CD4-positive, alpha-beta T cell (primary cell): ENCODE measurements around the gene TNFAIP2. TPM values are rescaled to one million over a fixed set of nuclear protein-coding genes. Genes with fewer than 3 reads are reported as not detected.

Experiments used
- ATAC-seq: fragments of 200-7000 bp; cut with Tn5 transposase; one replicate; pipeline ENCODE4 v1.10.0; 2022; ENCODE audit warnings: mild to moderate bottlenecking; ENCODE audit not compliant: poor library complexity
- CTCF ChIA-PET: fragments of 350-600 bp; sonication (Branson Sonifier 250); formaldehyde crosslinking; loops from one replicate; lab custom pipeline; 2021; ENCODE audit warnings: antibody characterized with exemption, inconsistent platforms; lab: Charles Lee
- POLR2A ChIA-PET: fragments of 350-600 bp; sonication (Branson Sonifier 250); formaldehyde crosslinking; loops from one replicate; lab custom pipeline; 2021; ENCODE audit warnings: antibody characterized with exemption, inconsistent platforms; lab: Charles Lee
- DNase-seq, 14 experiments: peaks; one replicate each; pipeline ENCODE4 v3.0.0-alpha.2; 2013 to 2020; ENCODE audit warnings: mixed read lengths in 2 of 14
- H3K27ac ChIP-seq, 2 donors: one replicate each; pipeline versions ENCODE4 v1.5.1 to v1.7.0; 2013; ENCODE audit warnings: low read length in 2 of 2, low read depth in 1 of 2, mild to moderate bottlenecking in 1 of 2
- H3K27me3 ChIP-seq, 2 experiments: 1 replicate in 1 of 2; 2 replicates in 1 of 2; pipeline versions ENCODE4 v1.6.1 to v1.7.0; 2013; ENCODE audit warnings: low read length in 2 of 2, control low read depth in 1 of 2, mild to moderate bottlenecking in 1 of 2, moderate library complexity in 1 of 2; ENCODE audit not compliant: insufficient read depth in 2 of 2, control insufficient read depth in 1 of 2
- H3K36me3 ChIP-seq: one replicate; pipeline ENCODE4 v1.6.1; 2013; ENCODE audit warnings: low read length, control low read depth; ENCODE audit not compliant: insufficient read depth
- H3K4me1 ChIP-seq: one replicate; pipeline ENCODE4 v1.6.1; 2013; ENCODE audit warnings: low read length, control low read depth; ENCODE audit not compliant: insufficient read depth
- H3K4me3 ChIP-seq: one replicate; pipeline ENCODE4 v1.5.1; 2013; ENCODE audit warnings: mild to moderate bottlenecking, low read length, moderate library complexity
- H3K9me3 ChIP-seq, 2 experiments: 1 replicate in 1 of 2; 2 replicates in 1 of 2; pipeline versions ENCODE4 v1.6.1 to v1.7.0; 2013; ENCODE audit warnings: low read length in 2 of 2, mild to moderate bottlenecking in 2 of 2, control low read depth in 1 of 2, moderate library complexity in 1 of 2; ENCODE audit not compliant: control insufficient read depth in 1 of 2, insufficient read depth in 1 of 2
- H3K27ac Mint-ChIP-seq: one replicate; pipeline ENCODE4 v1.8.0; 2020; ENCODE audit warnings: mixed read lengths
- H3K27me3 Mint-ChIP-seq: one replicate; pipeline ENCODE4 v1.8.0; 2021; ENCODE audit warnings: mixed read lengths
- H3K36me3 Mint-ChIP-seq: one replicate; pipeline ENCODE4 v1.8.0; 2021; ENCODE audit warnings: low read depth, mixed read lengths
- H3K4me1 Mint-ChIP-seq: one replicate; pipeline ENCODE4 v1.8.0; 2021; ENCODE audit warnings: low read depth, mixed read lengths
- H3K4me3 Mint-ChIP-seq: one replicate; pipeline ENCODE4 v1.8.0; 2020; ENCODE audit warnings: mild to moderate bottlenecking, mixed read lengths
- H3K9me3 Mint-ChIP-seq: one replicate; pipeline ENCODE4 v1.8.0; 2020; ENCODE audit warnings: mixed read lengths
- intact Hi-C, 2 experiments: fragments of 100-400 bp; cut with DNase I in 1 of 2; cut with micrococcal nuclease in 1 of 2; formaldehyde crosslinking; loops; one replicate each; pipeline versions ENCODE4 v1.15.1 to v1.9.0; 2023 to 2025; cut with DNase I, micrococcal nuclease
- total RNA-seq, 174 experiments: library from RNA in 2 of 174; stranded (reverse) in 2 of 174; gene quantifications; one replicate each; pipeline ENCODE4 v1.2.3 and lab custom pipeline; 2021 to 2026
- TF ChIP-seq, protein P1 (sequence below): fragments of 200-600 bp; IDR thresholded peaks from one replicate; pipeline ENCODE4 v1.8.0; 2022; ENCODE audit warnings: antibody characterized with exemption, mild to moderate bottlenecking

Gene TNFAIP2
- total RNA-seq, 2 experiments from 2014 or later, result 4.4 to 6.1 TPM

DNA sequence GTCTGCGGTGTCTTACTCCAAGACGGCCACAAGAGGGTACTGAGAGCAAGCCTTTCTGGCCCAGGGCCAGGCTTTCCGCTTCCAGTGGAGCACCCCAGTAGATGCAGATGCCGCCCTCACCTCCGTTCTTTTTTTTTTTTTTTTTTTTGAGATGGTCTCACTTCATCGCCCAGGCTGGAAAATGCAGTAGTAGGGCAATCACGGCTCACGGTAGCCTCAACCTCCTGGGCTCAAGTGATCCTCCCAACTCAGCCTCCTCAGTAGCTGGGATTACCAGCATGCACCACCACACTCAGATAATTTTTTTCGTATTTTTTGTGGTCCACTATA lies 44.9 kb upstream of the TNFAIP2 start:
- Histone ChIP-seq H3K27me3 (no peaks in the 10 kb centered on the region), H3K36me3 (no peaks in the 10 kb centered on the region), H3K4me3 (no peak overlapping the region), H3K9me3 (peaks cover 0 to 9% of the 10 kb centered on the region in 2 experiments), H3K27ac (no peak overlapping the region), H3K4me1 (peaks cover 23% of the 10 kb centered on the region)
- peak; percentile 64 to 91 (median 74) for DNase-seq
- no peaks in the 10 kb centered on the region for H3K9me3 Mint-ChIP-seq
- intact Hi-C loops, result loop anchor here in 1 of 2 experiments (5.0 kb wide), 2 partner anchors 214 to 386 kb away; no protein-coding TSS in a partner anchor
- no peaks in the 10 kb centered on the region for H3K36me3 Mint-ChIP-seq
- TF ChIP-seq, protein P1, sequence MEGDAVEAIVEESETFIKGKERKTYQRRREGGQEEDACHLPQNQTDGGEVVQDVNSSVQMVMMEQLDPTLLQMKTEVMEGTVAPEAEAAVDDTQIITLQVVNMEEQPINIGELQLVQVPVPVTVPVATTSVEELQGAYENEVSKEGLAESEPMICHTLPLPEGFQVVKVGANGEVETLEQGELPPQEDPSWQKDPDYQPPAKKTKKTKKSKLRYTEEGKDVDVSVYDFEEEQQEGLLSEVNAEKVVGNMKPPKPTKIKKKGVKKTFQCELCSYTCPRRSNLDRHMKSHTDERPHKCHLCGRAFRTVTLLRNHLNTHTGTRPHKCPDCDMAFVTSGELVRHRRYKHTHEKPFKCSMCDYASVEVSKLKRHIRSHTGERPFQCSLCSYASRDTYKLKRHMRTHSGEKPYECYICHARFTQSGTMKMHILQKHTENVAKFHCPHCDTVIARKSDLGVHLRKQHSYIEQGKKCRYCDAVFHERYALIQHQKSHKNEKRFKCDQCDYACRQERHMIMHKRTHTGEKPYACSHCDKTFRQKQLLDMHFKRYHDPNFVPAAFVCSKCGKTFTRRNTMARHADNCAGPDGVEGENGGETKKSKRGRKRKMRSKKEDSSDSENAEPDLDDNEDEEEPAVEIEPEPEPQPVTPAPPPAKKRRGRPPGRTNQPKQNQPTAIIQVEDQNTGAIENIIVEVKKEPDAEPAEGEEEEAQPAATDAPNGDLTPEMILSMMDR, result peak; percentile 71
- peak overlapping the region; percentile 27 for H3K4me3 Mint-ChIP-seq
- no peaks in the 10 kb centered on the region for H3K4me1 Mint-ChIP-seq
- ATAC-seq, result peak; percentile 88
- CTCF ChIA-PET, result interaction anchor here (0.7 kb wide), 1 partner anchor 437 kb away, joined by 5 read pairs; no protein-coding TSS in a partner anchor
- no peak overlapping the region for H3K27ac Mint-ChIP-seq
- POLR2A ChIA-PET, result no interaction called here
- peaks cover 6% of the 10 kb centered on the region for H3K27me3 Mint-ChIP-seq

DNA sequence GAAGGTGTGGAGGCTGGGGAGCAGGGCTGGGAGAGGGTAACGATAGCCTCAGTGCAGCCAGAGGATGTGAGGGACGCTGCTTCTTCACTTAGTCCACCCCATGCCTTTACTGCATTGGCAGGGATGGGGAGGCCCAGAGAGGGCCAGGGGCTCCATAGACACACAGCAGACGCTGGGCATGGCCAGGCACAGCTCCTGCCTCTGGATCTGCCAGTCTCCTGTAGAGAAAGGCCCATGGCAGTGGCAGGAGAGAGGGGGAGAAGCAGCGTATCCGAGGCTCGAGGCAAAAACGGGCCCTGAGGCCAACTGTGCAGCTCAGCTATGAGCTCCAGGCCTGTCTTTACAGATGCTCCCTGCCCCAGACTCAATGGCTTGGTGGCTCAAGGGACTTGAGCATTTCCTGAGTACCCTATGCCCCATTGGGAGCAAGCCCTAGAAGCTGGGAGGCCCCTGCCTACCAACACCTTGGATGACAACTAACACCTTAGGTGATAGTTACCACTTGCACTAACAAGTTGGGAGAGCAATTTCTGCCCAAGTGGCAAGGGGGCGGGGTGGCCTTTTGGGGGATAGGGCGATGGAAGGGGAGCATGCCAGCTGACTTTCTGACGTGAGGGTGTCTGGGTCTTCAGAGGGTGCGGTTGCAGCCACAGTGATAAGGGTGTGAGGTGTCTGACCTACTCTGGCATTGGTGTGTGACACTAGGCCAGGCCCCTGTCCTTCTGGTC lies 44.2 kb upstream of the TNFAIP2 start:
- H3K9me3 ChIP-seq, result peaks cover 0 to 5% of the 10 kb centered on the region in 2 experiments
- ChIA-PET CTCF (interaction anchor here (0.7 kb wide), 1 partner anchor 436 kb away, joined by 5 read pairs; no protein-coding TSS in a partner anchor), POLR2A (interaction anchor here (0.5 kb wide), 1 partner anchor 304 kb away, joined by 4 read pairs; no protein-coding TSS in a partner anchor)
- peaks cover 23% of the 10 kb centered on the region for H3K4me1 ChIP-seq
- H3K27ac ChIP-seq, result no peak overlapping the region
- H3K27me3 Mint-ChIP-seq, result peaks cover 6% of the 10 kb centered on the region
- DNase-seq (no peak), ATAC-seq (no peak)
- H3K9me3 Mint-ChIP-seq, result no peaks in the 10 kb centered on the region
- no peaks in the 10 kb centered on the region for H3K36me3 ChIP-seq
- H3K4me3 Mint-ChIP-seq, result no peak overlapping the region
- H3K4me3 ChIP-seq, result no peak overlapping the region
- intact Hi-C loops, result loop anchor here (1.0 to 5.0 kb wide), 3 partner anchors 213 to 387 kb away; no protein-coding TSS in a partner anchor
- TF ChIP-seq, protein P1, result no peak
- H3K36me3 Mint-ChIP-seq, result no peaks in the 10 kb centered on the region
- H3K4me1 Mint-ChIP-seq, result no peaks in the 10 kb centered on the region
- no peaks in the 10 kb centered on the region for H3K27me3 ChIP-seq
- H3K27ac Mint-ChIP-seq, result no peak overlapping the region

DNA sequence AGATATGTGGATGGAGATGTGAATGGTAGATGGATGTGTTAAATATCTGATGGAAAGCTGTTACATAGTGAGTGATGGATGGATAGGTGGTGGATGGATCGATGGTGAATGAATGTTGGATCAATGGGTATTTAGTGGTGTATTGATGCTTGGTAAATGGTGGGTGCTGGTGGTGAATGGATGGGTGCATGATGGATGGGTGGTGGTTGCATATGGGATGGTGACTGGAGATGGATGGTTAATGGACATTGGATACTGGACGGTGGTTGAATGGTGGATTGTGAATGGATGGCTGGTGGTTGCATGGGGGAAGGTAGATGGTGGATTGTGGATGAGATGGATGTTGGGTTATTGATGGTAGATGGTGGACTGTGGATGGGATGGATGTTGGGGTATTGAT lies 41.3 kb upstream of the TNFAIP2 start:
- Histone ChIP-seq H3K4me3 (no peak overlapping the region), H3K4me1 (peaks cover 9% of the 10 kb centered on the region), H3K36me3 (no peaks in the 10 kb centered on the region), H3K27ac (no peak overlapping the region), H3K9me3 (peaks cover 0 to 10% of the 10 kb centered on the region in 2 experiments), H3K27me3 (peaks cover 12 to 24% of the 10 kb centered on the region in 2 experiments)
- CTCF ChIA-PET, result no interaction called here
- ATAC-seq, result no peak
- Mint-ChIP-seq H3K27me3 (peaks cover 17% of the 10 kb centered on the region), H3K4me1 (no peaks in the 10 kb centered on the region), H3K4me3 (no peak overlapping the region), H3K36me3 (no peaks in the 10 kb centered on the region), H3K27ac (no peak overlapping the region), H3K9me3 (no peaks in the 10 kb centered on the region)
- DNase-seq, result no peak
- POLR2A ChIA-PET, result no interaction called here
- intact Hi-C loops, result no loop called here
- TF ChIP-seq, protein P1, result no peak
